ENCODE measurements around the gene CEMIP2.

DNA sequence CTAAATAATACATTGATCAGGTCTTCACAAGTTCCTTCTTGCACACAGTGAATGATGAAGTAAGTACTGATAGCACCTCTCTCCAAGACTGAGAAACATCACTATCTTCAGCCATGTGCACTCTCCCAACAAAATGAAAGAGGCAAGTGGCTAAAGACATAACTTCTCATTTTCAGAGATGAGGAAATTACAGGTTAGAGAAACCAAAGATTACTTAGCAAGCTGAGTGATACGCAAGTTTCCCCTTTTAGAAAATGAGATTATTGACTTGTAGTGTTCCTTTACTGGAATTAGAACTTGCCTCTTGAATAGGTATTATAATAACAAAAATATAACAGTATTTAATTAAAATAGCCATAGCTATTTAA lies 21.6 kb downstream of the CEMIP2 start:
- TF ChIP-seq, protein P1, sequence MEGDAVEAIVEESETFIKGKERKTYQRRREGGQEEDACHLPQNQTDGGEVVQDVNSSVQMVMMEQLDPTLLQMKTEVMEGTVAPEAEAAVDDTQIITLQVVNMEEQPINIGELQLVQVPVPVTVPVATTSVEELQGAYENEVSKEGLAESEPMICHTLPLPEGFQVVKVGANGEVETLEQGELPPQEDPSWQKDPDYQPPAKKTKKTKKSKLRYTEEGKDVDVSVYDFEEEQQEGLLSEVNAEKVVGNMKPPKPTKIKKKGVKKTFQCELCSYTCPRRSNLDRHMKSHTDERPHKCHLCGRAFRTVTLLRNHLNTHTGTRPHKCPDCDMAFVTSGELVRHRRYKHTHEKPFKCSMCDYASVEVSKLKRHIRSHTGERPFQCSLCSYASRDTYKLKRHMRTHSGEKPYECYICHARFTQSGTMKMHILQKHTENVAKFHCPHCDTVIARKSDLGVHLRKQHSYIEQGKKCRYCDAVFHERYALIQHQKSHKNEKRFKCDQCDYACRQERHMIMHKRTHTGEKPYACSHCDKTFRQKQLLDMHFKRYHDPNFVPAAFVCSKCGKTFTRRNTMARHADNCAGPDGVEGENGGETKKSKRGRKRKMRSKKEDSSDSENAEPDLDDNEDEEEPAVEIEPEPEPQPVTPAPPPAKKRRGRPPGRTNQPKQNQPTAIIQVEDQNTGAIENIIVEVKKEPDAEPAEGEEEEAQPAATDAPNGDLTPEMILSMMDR (CRISPR knock-in tag; IDR thresholded peaks at IDR 0.05) = no peak
- TF ChIP-seq CBX1 (IDR thresholded peaks at IDR 0.05; ENCODE audit: low read depth) = no peak
- TF ChIP-seq BORCS8-MEF2B (CRISPR knock-in tag; IDR thresholded peaks at IDR 0.05) = no peak
- TF ChIP-seq HDAC6 (IDR thresholded peaks at IDR 0.05; ENCODE audit: low read depth, low read length) = no peak
- no peak for TF ChIP-seq FOXJ3 (CRISPR knock-in tag; IDR thresholded peaks at IDR 0.05; ENCODE audit: borderline replicate concordance)
- no peak for TF ChIP-seq SMAD3 (CRISPR knock-in tag; IDR thresholded peaks at IDR 0.05)
- TF ChIP-seq ZNF496 (CRISPR knock-in tag; IDR thresholded peaks at IDR 0.05; ENCODE audit: insufficient replicate concordance) = no peak
- TF ChIP-seq SMC3 (IDR thresholded peaks at IDR 0.05; ENCODE audit: low read length) = no peak
- no peak for TF ChIP-seq EZH2 (conservative IDR thresholded peaks at IDR 0.05; ENCODE audit: low read depth, low read length)
- TF ChIP-seq MAFF (IDR thresholded peaks at IDR 0.05; ENCODE audit: low read depth, low read length) = no peak
- no peak for TF ChIP-seq MAZ (IDR thresholded peaks at IDR 0.05; ENCODE audit: borderline replicate concordance, low read depth, low read length)
- TF ChIP-seq MAZ (CRISPR knock-in tag; IDR thresholded peaks at IDR 0.05; ENCODE audit: low read depth) = no peak
